ENCODE measurements around the gene PLXND1.

PLXND1 gene

GRCh38 chr3:129557548-129557894 lies 49.0 kb downstream of the PLXND1 start:
- no peak for TF ChIP-seq CTCF (IDR thresholded peaks at IDR 0.05; ENCODE audit: low read depth, low read length)
- peak; percentile 39 for DNase-seq (ENCODE audit: low read depth, low spot score)

DNA sequence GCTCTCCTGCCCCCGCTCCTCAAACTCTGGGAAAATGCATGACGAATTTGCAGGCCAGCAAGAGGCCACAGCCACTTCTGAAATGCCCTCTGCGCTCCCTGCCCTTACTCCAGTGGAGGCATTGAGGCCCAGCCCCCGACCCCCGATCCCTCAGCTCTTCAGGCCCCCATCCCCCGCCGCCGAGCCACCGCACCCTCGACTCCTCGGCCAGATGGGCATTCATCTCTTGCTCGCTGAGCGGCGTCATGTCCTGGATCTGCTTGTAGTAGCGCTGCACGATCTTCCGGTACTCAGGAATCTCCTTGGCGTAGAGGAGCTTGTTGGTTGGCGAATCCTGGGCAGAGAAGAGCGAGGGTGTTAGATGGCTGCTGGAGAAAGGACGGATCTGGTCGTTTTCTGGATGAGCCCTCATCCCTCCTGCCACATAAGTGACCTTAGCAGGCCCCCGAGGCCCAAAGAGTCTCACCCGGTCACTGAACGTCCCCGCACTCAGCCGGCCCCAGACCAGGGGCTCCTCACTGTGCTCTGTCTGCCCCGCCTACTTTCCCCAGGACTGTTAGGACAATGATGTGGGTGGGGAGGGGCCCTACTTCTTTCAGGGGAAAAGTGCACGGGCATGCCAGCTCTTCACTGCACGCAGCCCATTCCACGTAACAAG lies 49.5 kb downstream of the PLXND1 start:
- no peak for TF ChIP-seq CTCF (IDR thresholded peaks at IDR 0.05; ENCODE audit: low read depth, low read length)
- no peak overlapping the region for H3K4me3 ChIP-seq (ENCODE audit: low read depth, low read length)
- no peak for DNase-seq (ENCODE audit: low read depth, low spot score)
- in situ Hi-C loops (cut with HindIII; ENCODE audit: low sequenced_read_pairs) = no loop called here

More at GRCh38 chr3:129557548-129557894, 49.0 kb downstream of the PLXND1 start:
- in situ Hi-C loops (cut with HindIII; ENCODE audit: low sequenced_read_pairs) = no loop called here
- no peak overlapping the region for H3K4me3 ChIP-seq (ENCODE audit: low read depth, low read length)

DNA sequence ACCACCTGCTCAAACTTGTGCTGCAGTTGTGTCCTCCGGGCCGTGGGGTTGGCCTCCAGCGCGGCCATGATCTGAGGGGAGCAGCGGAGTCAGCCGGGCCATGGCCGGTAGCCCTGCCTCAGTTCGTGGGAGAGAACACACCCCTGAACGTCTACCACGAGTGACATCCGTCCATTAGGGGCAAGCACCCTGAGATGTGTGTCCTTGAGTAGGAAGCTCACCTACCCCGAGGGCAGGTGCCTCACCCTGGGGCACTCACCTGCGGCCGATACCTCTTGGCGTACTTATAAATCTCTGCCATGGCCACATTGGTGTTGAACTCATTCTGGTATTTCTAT lies 50.1 kb downstream of the PLXND1 start:
- in situ Hi-C loops (cut with HindIII; ENCODE audit: low sequenced_read_pairs) = no loop called here

GRCh38 chr3:129555616-129556357 lies 50.7 kb downstream of the PLXND1 start:
- no peak overlapping the region for H3K4me3 ChIP-seq (ENCODE audit: low read depth, low read length)
- in situ Hi-C loops (cut with HindIII; ENCODE audit: low sequenced_read_pairs) = no loop called here
- no peak for TF ChIP-seq CTCF (IDR thresholded peaks at IDR 0.05; ENCODE audit: low read depth, low read length)
- no peak for DNase-seq (ENCODE audit: low read depth, low spot score)

More for the DNA sequence above, 50.1 kb downstream of the PLXND1 start:
- no peak for TF ChIP-seq CTCF (IDR thresholded peaks at IDR 0.05; ENCODE audit: low read depth, low read length)
- H3K4me3 ChIP-seq (ENCODE audit: low read depth, low read length) = no peak overlapping the region
- no peak for DNase-seq (ENCODE audit: low read depth, low spot score)

GRCh38 chr3:129555153-129555550 lies 51.3 kb downstream of the PLXND1 start:
- DNase-seq (ENCODE audit: low read depth, low spot score) = no peak
- in situ Hi-C loops (cut with HindIII; ENCODE audit: low sequenced_read_pairs) = no loop called here
- no peak for TF ChIP-seq CTCF (IDR thresholded peaks at IDR 0.05; ENCODE audit: low read depth, low read length)

GRCh38 chr3:129554356-129555152 lies 51.9 kb downstream of the PLXND1 start:
- no peak for DNase-seq (ENCODE audit: low read depth, low spot score)
- TF ChIP-seq CTCF (IDR thresholded peaks at IDR 0.05; ENCODE audit: low read depth, low read length) = no peak
- in situ Hi-C loops (cut with HindIII; ENCODE audit: low sequenced_read_pairs) = no loop called here
- no peak overlapping the region for H3K4me3 ChIP-seq (ENCODE audit: low read depth, low read length)

More at GRCh38 chr3:129555153-129555550, 51.3 kb downstream of the PLXND1 start:
- no peak overlapping the region for H3K4me3 ChIP-seq (ENCODE audit: low read depth, low read length)

Measured in astrocyte of the spinal cord (primary cell).